SK-N-SH (cell line): ENCODE measurements around the gene SDK1.

Source experiments
- FOXJ3 ChIP-seq: sonication (generic); formaldehyde crosslinking; IDR thresholded peaks from 2 replicates; pipeline ENCODE4 v1.5.1; 2020; ENCODE audit warnings: mild to moderate bottlenecking, missing genetic modification reagents
- TF ChIP-seq, protein P1 (sequence below): IDR thresholded peaks from 2 replicates; pipeline ENCODE4 v1.4.0; 2012; ENCODE audit warnings: low read depth
- TF ChIP-seq, protein P2 (sequence below): fragments of 200-600 bp; sonication (generic); IDR thresholded peaks from 2 replicates; pipeline ENCODE4 v1.6.1; 2017; ENCODE audit warnings: antibody characterized with exemption, mild to moderate bottlenecking, moderate library complexity

DNA sequence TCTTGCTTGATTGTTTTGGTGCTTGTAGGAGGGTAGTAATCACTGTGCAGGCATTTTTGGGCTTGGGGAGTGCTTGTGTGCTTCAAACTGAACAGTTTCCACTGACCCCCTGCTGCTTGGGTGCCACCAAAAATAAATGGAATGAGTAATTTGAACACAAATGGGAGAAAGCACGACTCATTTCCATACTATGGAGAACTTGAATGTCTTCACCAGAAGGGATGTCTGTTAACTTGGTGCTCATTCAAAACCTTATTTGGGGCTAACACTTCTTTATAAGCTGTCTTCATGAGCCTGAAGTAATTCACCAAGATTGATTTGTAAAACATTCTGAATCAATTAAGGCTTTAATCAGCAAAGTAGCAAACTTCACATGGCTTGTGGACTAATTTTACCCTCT is 560.3 kb downstream of the SDK1 start:
- TF ChIP-seq FOXJ3 (CRISPR knock-in tag), result no peak
- TF ChIP-seq, protein P1, sequence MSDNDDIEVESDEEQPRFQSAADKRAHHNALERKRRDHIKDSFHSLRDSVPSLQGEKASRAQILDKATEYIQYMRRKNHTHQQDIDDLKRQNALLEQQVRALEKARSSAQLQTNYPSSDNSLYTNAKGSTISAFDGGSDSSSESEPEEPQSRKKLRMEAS, result no peak
- TF ChIP-seq, protein P2, sequence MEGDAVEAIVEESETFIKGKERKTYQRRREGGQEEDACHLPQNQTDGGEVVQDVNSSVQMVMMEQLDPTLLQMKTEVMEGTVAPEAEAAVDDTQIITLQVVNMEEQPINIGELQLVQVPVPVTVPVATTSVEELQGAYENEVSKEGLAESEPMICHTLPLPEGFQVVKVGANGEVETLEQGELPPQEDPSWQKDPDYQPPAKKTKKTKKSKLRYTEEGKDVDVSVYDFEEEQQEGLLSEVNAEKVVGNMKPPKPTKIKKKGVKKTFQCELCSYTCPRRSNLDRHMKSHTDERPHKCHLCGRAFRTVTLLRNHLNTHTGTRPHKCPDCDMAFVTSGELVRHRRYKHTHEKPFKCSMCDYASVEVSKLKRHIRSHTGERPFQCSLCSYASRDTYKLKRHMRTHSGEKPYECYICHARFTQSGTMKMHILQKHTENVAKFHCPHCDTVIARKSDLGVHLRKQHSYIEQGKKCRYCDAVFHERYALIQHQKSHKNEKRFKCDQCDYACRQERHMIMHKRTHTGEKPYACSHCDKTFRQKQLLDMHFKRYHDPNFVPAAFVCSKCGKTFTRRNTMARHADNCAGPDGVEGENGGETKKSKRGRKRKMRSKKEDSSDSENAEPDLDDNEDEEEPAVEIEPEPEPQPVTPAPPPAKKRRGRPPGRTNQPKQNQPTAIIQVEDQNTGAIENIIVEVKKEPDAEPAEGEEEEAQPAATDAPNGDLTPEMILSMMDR, result no peak
